H1 (cell line): Measurements from ENCODE around the gene RBMX2. TPM values are rescaled to one million over a fixed set of nuclear protein-coding genes. Genes with fewer than 3 reads are reported as not detected.

Source experiments
- NRF1 ChIP-seq: IDR thresholded peaks from 2 replicates; pipeline ENCODE4 v1.6.1; 2011; ENCODE audit warnings: mild to moderate bottlenecking, low read depth, low read length, improper control_type of control experiment
- RXRA ChIP-seq: IDR thresholded peaks from 2 replicates; pipeline ENCODE4 v1.6.1; 2011; ENCODE audit warnings: low read depth, mild to moderate bottlenecking, low read length, moderate library complexity; ENCODE audit not compliant: insufficient read depth
- polyA plus RNA-seq, 7 experiments: library from polyadenylated mRNA; depleted of rRNA in 3 of 7; stranded (reverse) in 5 of 7; unstranded in 2 of 7; fragments of >200 nt in 5 of 7; fragments of 200-250 nt in 2 of 7; gene quantifications; 1 replicate in 5 of 7; 2 replicates in 1 of 7; 4 replicates in 1 of 7; pipeline versions ENCODE4 v1.2.1 to v1.2.3, GENCODE V29; 2011 to 2013; ENCODE audit warnings: missing spikeins in 2 of 7, mixed read lengths in 2 of 7
- total RNA-seq: library from RNA; stranded (reverse); fragmentation: NEBNext Ultra II Directional; extraction: Animal tissue kit (Norgen Biotek cat#: 25700); gene quantifications from 2 replicates; pipeline ENCODE4 v1.2.1, GENCODE V29; 2021

RBMX2 gene
- total and polyA plus RNA-seq, 2 of the 8 experiments (the other 6 are each of a cell fraction or from before 2014, with no cell fraction given): 10.8 to 23.2 TPM

- TF ChIP-seq RXRA (no peak), NRF1 (no peak)
These were observed 8.2 kb upstream of the RBMX2 start (continued) for GRCh38 chrX:130393451-130394074.
